ENCODE results near the gene ACVR1B.

The ACVR1B gene
- total RNA-seq: 14.0 to 15.6 reads per million in 2 donors

- peak; percentile 79 to 89 (median 84) for DNase-seq
Measured at GRCh38 chr12:51951199-51951842, at the start of gene ACVR1B. Gene ACVR1B, plus strand, starts transcription at chr12:51951699. Its CDS starts 45 bp downstream, at chr12:51951744.

DNA sequence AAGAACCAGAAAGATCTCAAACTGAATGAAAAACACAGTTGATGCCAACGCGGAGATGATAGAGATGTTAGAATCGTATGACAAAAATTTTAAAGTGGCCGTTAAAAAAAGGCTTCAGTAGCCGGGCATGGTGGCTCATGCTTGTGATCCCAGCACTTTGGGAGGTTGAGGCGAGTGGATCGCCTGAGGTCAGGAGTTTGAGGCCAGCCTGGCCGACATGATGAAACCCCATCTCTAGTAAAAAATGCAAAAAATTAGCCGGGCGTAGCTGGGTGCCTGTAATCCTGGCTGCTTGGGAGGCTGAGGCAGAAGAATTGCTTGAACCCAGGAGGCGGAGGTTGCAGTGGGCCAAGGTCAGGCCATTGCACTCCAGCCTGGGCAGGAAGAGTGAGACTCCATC, 49.6 kb upstream of the ACVR1B start:
- no peak for DNase-seq

DNA sequence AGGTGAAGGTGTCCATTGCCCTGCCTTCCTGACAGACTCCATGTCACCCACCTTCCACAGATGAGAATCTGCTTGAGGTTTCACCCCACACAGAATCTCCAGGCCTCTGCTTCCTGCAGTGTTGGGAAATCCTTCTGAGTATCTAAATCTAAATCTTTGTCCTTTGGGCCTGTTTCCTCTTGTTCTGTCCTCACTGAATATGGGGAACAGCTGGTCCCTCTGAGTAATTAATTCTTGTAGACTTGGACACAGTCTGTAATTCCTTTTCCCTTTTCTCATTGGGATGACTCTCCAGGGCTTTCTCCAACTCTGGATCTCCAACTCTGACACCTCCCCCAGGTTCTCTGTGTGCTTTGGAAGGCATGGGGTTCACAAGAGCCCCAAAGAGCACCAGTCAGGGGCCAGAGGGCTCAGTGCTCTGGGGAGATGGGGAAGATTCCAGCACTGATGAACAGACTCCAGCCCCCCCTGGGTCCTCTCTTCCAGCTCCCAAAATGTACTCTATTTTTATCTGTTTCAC, 46.5 kb upstream of the ACVR1B start:
- DNase-seq: no peak

DNA sequence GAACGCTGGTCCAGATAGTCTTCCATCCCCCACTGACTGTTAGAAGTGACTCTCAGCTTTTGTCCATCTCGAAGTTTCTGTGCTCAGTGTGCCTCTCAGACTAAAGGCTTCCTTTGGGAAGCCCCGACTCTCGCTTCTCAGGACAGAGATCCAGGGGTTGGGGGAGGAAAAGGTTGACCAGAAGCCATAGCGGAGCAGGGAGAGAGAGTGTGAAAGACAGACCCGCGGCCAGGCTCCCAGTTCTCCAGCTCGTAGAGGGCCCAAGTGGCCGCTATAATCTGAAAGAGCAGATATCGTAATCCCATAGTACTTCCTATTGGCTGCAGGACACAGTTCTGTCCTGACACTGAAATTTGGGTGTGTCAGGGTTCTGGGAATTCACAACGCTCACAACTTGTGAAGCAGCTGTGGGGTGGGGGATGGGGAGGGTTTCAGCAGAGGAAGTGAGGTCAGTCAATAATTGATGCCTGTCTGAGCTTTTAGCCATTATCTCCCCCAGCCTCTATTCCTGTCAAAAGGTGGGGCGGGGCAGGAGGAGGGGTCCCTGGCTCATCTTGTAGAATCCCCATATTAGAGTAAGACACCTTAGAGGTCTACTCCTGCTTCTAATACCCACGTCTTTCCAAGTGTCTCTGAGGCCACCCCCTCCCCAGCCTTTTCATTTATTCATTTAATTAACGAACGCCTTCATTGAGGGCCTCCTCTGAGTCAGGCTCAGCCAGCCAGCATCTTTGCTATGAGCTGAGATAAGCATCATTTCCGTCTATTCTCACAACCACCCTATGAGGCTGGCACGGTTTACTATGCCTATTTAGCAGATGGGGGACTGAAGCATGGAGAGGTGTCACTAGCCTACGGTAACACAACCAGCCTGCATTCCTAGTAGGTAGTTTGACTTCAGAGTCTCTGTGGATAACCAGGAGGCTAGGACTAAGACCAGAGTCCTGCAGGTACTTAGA, 45.7 kb upstream of the ACVR1B start:
- DNase-seq: peak in 1 of 5 experiments; percentile 44

DNA sequence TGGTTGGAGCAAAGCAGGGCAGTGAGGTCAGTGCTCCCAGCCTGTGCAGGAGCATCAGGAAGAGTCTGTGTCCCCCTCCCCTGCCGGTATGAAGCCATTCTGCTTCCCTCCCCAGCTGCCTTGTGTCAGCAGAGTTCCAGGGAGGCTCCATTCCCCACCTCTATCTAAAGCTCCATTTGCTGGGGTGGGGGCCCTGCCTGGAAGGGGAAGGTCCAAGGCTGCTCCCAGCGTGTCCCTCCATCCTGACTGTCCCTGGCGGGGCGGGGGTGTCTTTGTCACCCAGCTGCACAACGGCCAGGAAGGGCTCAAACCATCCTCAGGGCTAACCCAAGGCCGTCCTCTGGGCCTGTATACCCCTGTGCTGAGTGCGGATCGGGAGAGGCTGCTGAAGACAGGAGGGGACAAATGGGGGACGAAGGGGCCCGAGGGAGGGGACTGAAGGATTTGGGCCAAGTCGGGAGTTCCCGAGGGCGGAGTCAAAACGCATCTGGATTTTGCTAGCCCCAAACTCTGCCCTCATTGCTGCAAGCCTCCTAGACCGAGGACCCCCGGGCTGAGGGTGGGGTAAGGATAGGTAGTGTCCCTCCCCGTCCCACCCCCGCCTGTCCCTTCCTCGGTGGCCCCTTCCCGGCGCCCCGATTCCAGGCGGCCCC, 44.9 kb upstream of the ACVR1B start:
- no peak for DNase-seq

GRCh38 chr12:51907083-51907855, 44.2 kb upstream of the ACVR1B start, which contains the start of gene ACVRL1:
Gene ACVRL1, plus strand, starts transcription at chr12:51907504. Its CDS starts 4,971 bp downstream, at chr12:51912475.
- DNase-seq: no peak

- no peak for DNase-seq
Measured at GRCh38 chr12:51907856-51908425, 43.6 kb upstream of the ACVR1B start.

DNA sequence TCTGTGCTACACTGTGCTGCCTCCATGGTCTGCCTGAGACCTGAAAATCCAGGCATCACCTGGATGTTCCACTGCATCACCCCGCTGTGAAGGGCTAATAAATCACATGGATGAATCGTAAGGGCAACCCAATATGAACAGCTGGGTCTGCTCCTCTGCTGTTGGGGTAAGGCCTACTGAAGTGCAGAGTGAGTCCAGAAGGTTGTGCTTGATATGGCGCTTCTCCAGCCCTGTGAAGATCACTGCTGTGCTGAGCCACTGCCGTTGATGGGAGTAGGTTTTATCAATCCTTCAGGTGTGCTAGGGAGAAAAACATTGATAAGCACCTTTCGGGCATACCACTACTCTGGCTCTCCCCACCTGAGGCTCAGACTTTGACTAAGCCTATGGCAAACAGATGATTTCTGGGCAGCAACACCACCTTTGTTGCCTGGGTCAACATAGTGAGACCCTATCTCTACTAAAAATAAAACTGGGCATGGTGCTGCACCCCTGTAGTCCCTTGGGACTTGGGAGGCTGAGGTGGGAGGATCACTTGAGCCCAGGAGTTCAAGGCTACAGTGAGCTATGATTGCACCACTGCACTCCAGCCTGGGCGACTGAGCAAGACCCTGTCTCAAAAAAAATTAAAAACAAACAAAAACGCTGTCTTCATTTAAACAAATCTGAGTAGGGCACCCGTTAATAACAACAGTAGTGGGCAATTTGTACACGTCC, 42.5 kb upstream of the ACVR1B start:
- no peak for DNase-seq

DNA sequence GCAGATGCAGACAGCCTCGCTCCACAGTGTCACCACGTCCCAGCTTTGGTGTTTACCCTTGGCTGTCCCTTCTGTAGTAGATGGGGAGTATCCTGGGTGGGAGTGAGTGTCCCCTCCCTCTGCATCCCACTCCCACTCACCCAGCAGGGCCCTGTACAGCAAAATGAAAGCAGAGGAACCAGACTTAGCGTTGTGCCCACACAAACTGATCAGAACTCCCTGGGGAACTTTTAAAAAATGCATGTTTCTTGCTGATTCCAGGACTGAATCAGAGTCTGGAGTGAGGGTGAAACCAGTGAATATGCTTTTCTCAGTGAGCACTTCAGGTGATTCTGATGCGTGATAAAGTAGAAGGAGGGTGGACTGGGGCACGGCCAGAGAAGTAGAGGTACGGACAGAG, 41.3 kb upstream of the ACVR1B start:
- no peak for DNase-seq

DNA sequence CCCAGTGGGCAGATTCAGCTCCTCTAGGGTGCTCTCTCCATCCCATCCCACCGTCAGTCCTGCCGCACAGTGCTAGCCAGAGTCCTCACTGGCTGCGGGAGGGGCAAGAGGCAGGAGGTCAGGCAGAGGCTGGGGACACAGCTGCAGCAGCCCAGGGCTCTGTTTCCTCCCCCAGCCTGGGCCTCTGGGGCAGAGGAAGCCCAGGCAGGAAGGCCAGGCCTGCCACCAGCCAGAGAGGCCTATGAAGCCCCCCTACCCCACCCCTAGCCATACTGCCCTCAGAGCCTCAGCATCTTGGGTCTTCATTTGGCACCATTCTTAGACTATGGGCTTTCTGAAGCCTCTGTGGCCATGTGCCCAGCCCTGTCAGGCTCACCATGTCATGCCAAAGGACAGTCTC, 40.8 kb upstream of the ACVR1B start:
- no peak for DNase-seq

DNA sequence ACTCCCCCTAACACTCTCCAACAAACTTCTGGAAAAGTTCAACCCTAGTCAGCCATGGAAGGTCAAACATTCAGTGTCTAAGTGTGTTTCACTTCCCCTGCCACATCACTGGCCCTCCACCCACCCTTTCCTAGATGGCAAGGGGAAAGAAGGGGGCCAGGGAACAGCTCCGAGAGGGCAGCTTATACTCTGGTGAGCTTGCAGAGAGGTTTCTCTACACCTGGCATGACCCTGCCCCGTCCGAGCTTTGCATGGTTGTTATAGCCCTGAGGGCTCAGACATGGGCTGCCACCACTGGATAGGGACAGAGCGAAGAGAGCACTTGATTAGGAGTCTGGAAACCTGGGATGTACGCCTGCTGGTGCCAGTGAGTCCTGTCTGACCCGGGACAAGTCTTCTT, 40.2 kb upstream of the ACVR1B start:
- DNase-seq: no peak

DNA sequence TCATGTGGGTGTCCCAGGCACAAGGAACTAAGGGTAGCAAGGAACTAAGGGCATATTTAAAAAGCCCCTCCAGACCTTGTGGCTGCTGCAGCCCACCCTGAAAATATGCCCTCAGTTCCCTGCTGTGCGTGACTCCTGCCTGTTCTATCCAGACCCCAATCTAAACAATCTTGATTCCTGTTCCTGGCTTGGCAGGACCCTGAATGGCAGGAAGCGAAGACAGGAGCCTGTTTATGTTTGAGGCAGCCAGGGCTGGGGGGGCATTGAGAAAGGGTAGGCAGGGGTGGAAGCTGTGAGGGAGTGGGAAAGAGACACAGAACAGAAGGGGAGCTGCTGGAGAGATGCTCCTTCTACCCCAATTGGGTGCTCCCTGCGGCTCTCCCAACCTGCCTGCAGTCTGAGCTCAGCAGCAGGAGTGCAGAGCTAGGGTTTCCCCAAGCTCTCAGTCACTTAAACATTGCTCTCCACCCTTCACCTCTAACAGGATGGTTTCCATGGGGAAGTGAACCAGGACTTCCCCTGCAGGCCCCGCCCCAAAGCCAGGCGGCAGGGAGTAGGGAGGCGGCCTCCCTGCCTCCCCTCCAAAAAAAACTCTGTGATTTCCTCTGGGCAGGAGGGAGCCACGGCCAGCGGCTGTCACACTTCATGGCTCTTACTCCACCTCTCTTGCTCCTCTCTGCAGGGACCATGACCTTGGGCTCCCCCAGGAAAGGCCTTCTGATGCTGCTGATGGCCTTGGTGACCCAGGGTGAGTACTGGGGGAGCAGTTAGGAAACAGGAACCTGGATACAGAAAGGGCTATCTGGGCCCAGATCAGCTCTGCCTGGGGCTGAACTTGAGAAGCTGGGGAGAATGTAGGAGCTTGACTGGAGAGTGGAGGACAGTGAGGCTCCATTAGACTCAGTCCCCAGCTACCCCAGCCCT, 39.4 kb upstream of the ACVR1B start:
- DNase-seq: no peak

DNA sequence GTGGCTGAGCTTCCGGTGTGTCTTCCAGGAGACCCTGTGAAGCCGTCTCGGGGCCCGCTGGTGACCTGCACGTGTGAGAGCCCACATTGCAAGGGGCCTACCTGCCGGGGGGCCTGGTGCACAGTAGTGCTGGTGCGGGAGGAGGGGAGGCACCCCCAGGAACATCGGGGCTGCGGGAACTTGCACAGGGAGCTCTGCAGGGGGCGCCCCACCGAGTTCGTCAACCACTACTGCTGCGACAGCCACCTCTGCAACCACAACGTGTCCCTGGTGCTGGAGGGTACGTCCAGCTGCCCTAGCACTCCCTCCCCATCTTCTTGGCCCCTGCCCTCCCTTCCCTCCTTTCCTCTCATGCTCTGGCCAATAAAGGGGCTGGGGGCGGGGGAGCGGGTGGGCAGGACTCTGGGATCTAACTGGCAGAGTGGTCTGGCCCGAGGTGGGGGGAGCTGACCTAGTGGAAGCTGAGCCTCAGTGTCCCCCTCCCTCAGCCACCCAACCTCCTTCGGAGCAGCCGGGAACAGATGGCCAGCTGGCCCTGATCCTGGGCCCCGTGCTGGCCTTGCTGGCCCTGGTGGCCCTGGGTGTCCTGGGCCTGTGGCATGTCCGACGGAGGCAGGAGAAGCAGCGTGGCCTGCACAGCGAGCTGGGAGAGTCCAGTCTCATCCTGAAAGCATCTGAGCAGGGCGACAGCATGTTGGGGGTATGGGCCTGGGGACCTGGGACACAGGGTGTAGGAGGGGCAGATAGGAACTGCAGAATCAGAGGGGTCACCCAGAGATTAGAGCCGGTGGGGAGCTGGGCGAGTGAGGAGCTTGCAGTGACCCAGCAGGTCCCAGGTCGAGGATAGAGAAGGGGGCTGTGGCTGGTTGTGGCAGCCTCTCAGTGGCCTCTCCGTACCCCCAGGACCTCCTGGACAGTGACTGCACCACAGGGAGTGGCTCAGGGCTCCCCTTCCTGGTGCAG, 38.1 kb upstream of the ACVR1B start:
- no peak for DNase-seq

DNA sequence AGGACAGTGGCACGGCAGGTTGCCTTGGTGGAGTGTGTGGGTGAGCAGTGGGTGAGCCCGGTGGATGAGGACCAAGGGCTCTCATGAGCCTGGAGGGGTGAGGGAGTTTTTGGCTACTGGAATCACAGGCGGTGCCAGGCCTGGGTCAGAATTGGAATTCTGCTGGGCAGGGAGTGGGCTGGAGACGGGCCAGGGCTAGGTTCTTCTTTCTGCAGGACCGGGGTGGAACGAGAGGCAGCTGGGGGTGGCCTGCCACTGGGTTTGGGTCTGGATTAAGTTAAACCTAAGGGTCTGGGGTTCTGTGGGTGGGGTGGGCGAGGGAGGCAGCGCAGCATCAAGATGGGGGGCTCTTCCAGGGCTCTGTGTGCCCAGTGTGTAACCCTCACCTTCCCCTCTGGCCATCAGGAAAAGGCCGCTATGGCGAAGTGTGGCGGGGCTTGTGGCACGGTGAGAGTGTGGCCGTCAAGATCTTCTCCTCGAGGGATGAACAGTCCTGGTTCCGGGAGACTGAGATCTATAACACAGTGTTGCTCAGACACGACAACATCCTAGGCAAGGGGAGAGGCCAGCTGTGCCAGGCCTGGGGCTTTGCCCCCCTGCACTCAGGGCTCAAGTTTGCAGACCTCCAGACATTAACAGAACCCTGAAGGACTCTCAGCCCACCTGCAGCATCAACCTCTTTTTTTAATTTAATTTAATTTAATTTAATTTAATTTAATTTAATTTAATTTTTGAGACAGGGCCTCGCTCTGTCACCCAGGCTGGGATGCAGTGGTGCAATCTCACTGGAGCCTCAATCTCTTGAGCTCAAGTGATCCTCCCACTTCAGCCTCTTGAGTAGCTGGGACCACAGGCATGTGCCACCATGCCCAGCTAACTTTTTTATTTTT, 37.2 kb upstream of the ACVR1B start:
- no peak for DNase-seq

DNA sequence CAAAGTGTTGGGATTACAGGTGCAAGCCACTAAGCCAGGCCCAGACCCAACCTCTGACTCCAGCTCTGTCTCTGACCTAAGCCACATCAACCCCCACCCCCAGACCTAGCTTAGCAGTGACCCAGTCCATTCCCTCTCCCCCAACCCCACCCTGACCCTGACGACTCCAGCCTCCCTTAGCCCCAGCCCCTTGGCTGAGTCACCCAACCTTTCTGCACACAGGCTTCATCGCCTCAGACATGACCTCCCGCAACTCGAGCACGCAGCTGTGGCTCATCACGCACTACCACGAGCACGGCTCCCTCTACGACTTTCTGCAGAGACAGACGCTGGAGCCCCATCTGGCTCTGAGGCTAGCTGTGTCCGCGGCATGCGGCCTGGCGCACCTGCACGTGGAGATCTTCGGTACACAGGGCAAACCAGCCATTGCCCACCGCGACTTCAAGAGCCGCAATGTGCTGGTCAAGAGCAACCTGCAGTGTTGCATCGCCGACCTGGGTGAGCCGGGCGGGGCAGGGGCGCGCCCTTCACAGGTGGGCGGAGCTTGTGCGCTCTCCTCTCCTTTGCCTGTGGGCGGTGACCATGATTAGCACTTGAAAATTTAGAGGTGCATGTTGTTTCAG, 36.4 kb upstream of the ACVR1B start:
- no peak for DNase-seq

- DNase-seq: no peak
Measured at GRCh38 chr12:51915951-51916350, 35.5 kb upstream of the ACVR1B start.

DNA sequence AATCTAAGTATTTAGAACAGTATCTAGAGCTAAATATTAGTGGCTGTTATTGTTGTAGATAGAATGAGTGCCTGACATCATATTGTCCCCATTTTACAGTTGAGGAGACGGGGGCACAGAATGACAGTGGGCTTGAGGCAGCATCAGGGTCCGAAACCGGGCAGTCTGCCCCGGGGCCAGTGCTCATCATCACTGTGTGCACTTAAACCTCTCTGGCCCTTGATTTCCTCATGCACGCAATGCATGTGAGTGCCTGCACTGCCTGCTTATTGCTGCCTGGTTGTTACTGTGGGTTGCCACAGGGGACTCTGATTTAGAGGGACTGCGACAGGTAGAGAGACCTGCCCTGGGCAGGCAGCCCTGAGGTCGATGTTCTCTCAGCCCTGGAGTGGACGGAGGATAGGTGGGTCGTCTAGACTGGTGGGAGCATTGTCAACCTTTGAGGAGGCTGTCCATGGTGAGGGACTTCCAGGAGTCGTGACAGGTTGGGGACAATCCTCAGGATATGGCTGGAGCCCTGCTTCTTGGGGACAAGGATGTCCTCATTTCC, 34.4 kb upstream of the ACVR1B start:
- no peak for DNase-seq

Data from T-helper 2 cell (primary cell).